Peyer's patch (tissue), 4 donors: ENCODE measurements around the gene MAP7D2.

ENCODE experiments used
- POLR2A ChIP-seq, 2 donors: fragments of 450-650 bp; IDR thresholded peaks; one replicate each; pipeline ENCODE4 v1.5.1; 2017; ENCODE audit warnings: antibody characterized with exemption in 2 of 2, mild to moderate bottlenecking in 2 of 2, moderate library complexity in 2 of 2
- TF ChIP-seq, protein P1 (sequence below), 6 experiments: fragments of 450-650 bp in 4 of 6; fragments of 200-600 bp in 2 of 6; sonication (generic) in 1 of 6; IDR thresholded peaks; one replicate each; pipeline ENCODE4 v1.5.1; 2017 to 2019; ENCODE audit warnings: antibody characterized with exemption in 6 of 6, mild to moderate bottlenecking in 3 of 6, moderate library complexity in 1 of 6

GRCh38 chrX:19966056-19966455 is 150.7 kb downstream of the MAP7D2 start:
- TF ChIP-seq, protein P1, sequence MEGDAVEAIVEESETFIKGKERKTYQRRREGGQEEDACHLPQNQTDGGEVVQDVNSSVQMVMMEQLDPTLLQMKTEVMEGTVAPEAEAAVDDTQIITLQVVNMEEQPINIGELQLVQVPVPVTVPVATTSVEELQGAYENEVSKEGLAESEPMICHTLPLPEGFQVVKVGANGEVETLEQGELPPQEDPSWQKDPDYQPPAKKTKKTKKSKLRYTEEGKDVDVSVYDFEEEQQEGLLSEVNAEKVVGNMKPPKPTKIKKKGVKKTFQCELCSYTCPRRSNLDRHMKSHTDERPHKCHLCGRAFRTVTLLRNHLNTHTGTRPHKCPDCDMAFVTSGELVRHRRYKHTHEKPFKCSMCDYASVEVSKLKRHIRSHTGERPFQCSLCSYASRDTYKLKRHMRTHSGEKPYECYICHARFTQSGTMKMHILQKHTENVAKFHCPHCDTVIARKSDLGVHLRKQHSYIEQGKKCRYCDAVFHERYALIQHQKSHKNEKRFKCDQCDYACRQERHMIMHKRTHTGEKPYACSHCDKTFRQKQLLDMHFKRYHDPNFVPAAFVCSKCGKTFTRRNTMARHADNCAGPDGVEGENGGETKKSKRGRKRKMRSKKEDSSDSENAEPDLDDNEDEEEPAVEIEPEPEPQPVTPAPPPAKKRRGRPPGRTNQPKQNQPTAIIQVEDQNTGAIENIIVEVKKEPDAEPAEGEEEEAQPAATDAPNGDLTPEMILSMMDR (IDR thresholded peaks at IDR 0.05) = no peak
- no peak for TF ChIP-seq POLR2A (IDR thresholded peaks at IDR 0.05)
